Measurements from ENCODE around the gene RNU7-1.

DNA sequence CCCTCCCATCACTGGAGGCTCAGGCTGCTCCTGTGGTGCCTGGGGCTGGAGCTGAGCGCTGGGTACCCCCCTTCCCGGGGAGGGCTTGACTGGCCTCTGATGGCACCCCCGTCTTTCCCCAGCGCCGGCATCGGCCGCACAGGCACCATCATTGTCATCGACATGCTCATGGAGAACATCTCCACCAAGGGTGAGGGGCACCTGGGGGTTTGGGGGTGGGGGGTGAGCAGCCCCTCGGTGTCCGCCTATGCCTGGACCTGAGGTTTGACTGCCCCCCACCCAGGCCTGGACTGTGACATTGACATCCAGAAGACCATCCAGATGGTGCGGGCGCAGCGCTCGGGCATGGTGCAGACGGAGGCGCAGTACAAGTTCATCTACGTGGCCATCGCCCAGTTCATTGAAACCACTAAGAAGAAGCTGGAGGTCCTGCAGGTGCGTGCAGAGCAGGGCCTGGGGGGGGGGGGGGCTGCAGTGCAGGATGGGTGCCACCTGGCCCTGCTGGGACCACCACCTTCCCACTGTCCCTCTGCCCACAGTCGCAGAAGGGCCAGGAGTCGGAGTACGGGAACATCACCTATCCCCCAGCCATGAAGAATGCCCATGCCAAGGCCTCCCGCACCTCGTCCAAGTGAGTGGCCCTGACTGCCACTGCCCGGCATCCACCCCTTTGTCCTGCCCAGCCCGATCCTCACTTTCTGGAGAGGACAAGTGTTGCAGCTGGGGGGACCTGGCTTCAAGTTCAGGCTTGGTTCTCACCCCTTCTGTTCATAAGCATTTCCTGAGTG is 16.4 kb downstream of the RNU7-1 start:
- TF ChIP-seq SMC3 (IDR thresholded peaks at IDR 0.05; ENCODE audit: low read depth, low read length) (no peak), RFX5 (IDR thresholded peaks at IDR 0.05; ENCODE audit: low read depth, low read length) (no peak)
- TF ChIP-seq, protein P1, sequence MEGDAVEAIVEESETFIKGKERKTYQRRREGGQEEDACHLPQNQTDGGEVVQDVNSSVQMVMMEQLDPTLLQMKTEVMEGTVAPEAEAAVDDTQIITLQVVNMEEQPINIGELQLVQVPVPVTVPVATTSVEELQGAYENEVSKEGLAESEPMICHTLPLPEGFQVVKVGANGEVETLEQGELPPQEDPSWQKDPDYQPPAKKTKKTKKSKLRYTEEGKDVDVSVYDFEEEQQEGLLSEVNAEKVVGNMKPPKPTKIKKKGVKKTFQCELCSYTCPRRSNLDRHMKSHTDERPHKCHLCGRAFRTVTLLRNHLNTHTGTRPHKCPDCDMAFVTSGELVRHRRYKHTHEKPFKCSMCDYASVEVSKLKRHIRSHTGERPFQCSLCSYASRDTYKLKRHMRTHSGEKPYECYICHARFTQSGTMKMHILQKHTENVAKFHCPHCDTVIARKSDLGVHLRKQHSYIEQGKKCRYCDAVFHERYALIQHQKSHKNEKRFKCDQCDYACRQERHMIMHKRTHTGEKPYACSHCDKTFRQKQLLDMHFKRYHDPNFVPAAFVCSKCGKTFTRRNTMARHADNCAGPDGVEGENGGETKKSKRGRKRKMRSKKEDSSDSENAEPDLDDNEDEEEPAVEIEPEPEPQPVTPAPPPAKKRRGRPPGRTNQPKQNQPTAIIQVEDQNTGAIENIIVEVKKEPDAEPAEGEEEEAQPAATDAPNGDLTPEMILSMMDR (conservative IDR thresholded peaks at IDR 0.05; ENCODE audit: low read depth, low read length) = no peak

All from IMR-90 (cell line).